Measurements from ENCODE around the gene MAGEB4. TPM values are rescaled to one million over a fixed set of nuclear protein-coding genes. Genes with fewer than 3 reads are reported as not detected.

Gene MAGEB4
- total RNA-seq, 3 donors from 2014 or later (not counting 1 experiment from before 2014, with no cell fraction given) = not detected

GRCh38 chrX:30215357-30215843 is 26.4 kb upstream of the MAGEB4 start, which contains the start of gene MAGEB2:
Gene MAGEB2, plus strand, starts transcription at chrX:30215563. Its CDS starts 3,018 bp downstream, at chrX:30218581.
- intact Hi-C loops (cut with micrococcal nuclease) = no loop called here
- Histone ChIP-seq H3K9me3 (ENCODE audit: control insufficient read depth, insufficient read depth, low read length) (no peaks in the 10 kb centered on the region), H3K27ac (ENCODE audit: low read length) (no peak within 1 kb of the TSS), H3K4me3 (ENCODE audit: low read length) (no peak within 1 kb of the TSS), H3K4me1 (ENCODE audit: control insufficient read depth, insufficient read depth, low read length) (no peaks in the 10 kb centered on the region), H3K27me3 (ENCODE audit: control insufficient read depth, insufficient read depth, low read length) (no peaks in the 10 kb centered on the region), H3K36me3 (ENCODE audit: control insufficient read depth, insufficient read depth, low read length) (no peaks in the 10 kb centered on the region)
- Mint-ChIP-seq H3K27me3 (ENCODE audit: low read depth in 2 of 2) (no peaks in the 10 kb centered on the region), H3K4me3 (no peak within 1 kb of the TSS), H3K4me1 (no peaks in the 10 kb centered on the region), H3K36me3 (no peaks in the 10 kb centered on the region), H3K27ac (no peak within 1 kb of the TSS), H3K9me3 (no peaks in the 10 kb centered on the region)
- DNase-seq (no peak), ATAC-seq (no peak)
- 94% methylated on average over 29 of the region's 29 CpGs for whole genome bisulfite sequencing (ENCODE audit: insufficient coverage)
- TF ChIP-seq CTCF (IDR thresholded peaks at IDR 0.05) = no peak

GRCh38 chrX:30217465-30217864 is 24.3 kb upstream of the MAGEB4 start:
- Histone ChIP-seq H3K4me3 (ENCODE audit: low read length) (no peak overlapping the region), H3K27me3 (ENCODE audit: control insufficient read depth, insufficient read depth, low read length) (no peaks in the 10 kb centered on the region), H3K9me3 (ENCODE audit: control insufficient read depth, insufficient read depth, low read length) (no peaks in the 10 kb centered on the region), H3K36me3 (ENCODE audit: control insufficient read depth, insufficient read depth, low read length) (no peaks in the 10 kb centered on the region), H3K27ac (ENCODE audit: low read length) (no peak overlapping the region), H3K4me1 (ENCODE audit: control insufficient read depth, insufficient read depth, low read length) (no peaks in the 10 kb centered on the region)
- H3K36me3 Mint-ChIP-seq = no peaks in the 10 kb centered on the region
- H3K9me3 Mint-ChIP-seq = no peaks in the 10 kb centered on the region
- DNase-seq (no peak), ATAC-seq (no peak)
- 20% methylated on average over 1 of the region's 1 CpG for WGBS (ENCODE audit: insufficient coverage)
- H3K4me3 Mint-ChIP-seq = no peak overlapping the region
- no peaks in the 10 kb centered on the region for H3K27me3 Mint-ChIP-seq (ENCODE audit: low read depth in 2 of 2)
- intact Hi-C loops (cut with micrococcal nuclease) = no loop called here
- no peaks in the 10 kb centered on the region for H3K4me1 Mint-ChIP-seq
- no peak for TF ChIP-seq CTCF (IDR thresholded peaks at IDR 0.05)
- H3K27ac Mint-ChIP-seq = no peak overlapping the region

- H3K4me3 ChIP-seq (ENCODE audit: low read length) = no peak overlapping the region
- no peak overlapping the region for H3K27ac Mint-ChIP-seq
- no peaks in the 10 kb centered on the region for H3K9me3 Mint-ChIP-seq
- H3K27ac ChIP-seq (ENCODE audit: low read length) = no peak overlapping the region
- DNase-seq (no peak), ATAC-seq (no peak)
- H3K36me3 Mint-ChIP-seq = no peaks in the 10 kb centered on the region
- intact Hi-C loops (cut with micrococcal nuclease) = no loop called here
- H3K4me3 Mint-ChIP-seq = no peak overlapping the region
- H3K4me1 ChIP-seq (ENCODE audit: control insufficient read depth, insufficient read depth, low read length) = no peaks in the 10 kb centered on the region
- no peaks in the 10 kb centered on the region for H3K27me3 Mint-ChIP-seq (ENCODE audit: low read depth in 2 of 2)
- no peak for TF ChIP-seq CTCF (IDR thresholded peaks at IDR 0.05)
- no peaks in the 10 kb centered on the region for H3K4me1 Mint-ChIP-seq
- H3K9me3 ChIP-seq (ENCODE audit: control insufficient read depth, insufficient read depth, low read length) = no peaks in the 10 kb centered on the region
- no peaks in the 10 kb centered on the region for H3K27me3 ChIP-seq (ENCODE audit: control insufficient read depth, insufficient read depth, low read length)
- H3K36me3 ChIP-seq (ENCODE audit: control insufficient read depth, insufficient read depth, low read length) = no peaks in the 10 kb centered on the region
- 87% methylated on average over 3 of the region's 4 CpGs for WGBS (ENCODE audit: insufficient coverage)
Observed at GRCh38 chrX:30219372-30219771, 22.4 kb upstream of the MAGEB4 start.

GRCh38 chrX:30220661-30221060 is 21.1 kb upstream of the MAGEB4 start:
- DNase-seq (no peak), ATAC-seq (no peak)
- H3K36me3 Mint-ChIP-seq = no peaks in the 10 kb centered on the region
- Histone ChIP-seq H3K27me3 (ENCODE audit: control insufficient read depth, insufficient read depth, low read length) (no peaks in the 10 kb centered on the region), H3K9me3 (ENCODE audit: control insufficient read depth, insufficient read depth, low read length) (no peaks in the 10 kb centered on the region), H3K27ac (ENCODE audit: low read length) (no peak overlapping the region), H3K4me1 (ENCODE audit: control insufficient read depth, insufficient read depth, low read length) (no peaks in the 10 kb centered on the region), H3K4me3 (ENCODE audit: low read length) (no peak overlapping the region), H3K36me3 (ENCODE audit: control insufficient read depth, insufficient read depth, low read length) (no peaks in the 10 kb centered on the region)
- no peak overlapping the region for H3K27ac Mint-ChIP-seq
- no peak overlapping the region for H3K4me3 Mint-ChIP-seq
- no peak for TF ChIP-seq CTCF (IDR thresholded peaks at IDR 0.05)
- intact Hi-C loops (cut with micrococcal nuclease) = no loop called here
- no CpG with 5 or more reads among the region's 5 CpGs for WGBS (ENCODE audit: insufficient coverage)
- H3K4me1 Mint-ChIP-seq = no peaks in the 10 kb centered on the region
- no peaks in the 10 kb centered on the region for H3K27me3 Mint-ChIP-seq (ENCODE audit: low read depth in 2 of 2)
- no peaks in the 10 kb centered on the region for H3K9me3 Mint-ChIP-seq

Measured in natural killer cell (primary cell).